HG03097 (cell line): ENCODE measurements around the gene SPATA24.
"Not testable (repeated sequence)": the region's sequence is repeated elsewhere in the genome, so short reads cannot be mapped to it uniquely, and the experiment has no call there.

ENCODE experiments used
- ATAC-seq: cut with Tn5 transposase; IDR thresholded peaks from one replicate; pipeline ENCODE4 v1.9.1; 2021; ENCODE audit not compliant: unreplicated experiment, low FRiP score

The SPATA24 gene, protein sequence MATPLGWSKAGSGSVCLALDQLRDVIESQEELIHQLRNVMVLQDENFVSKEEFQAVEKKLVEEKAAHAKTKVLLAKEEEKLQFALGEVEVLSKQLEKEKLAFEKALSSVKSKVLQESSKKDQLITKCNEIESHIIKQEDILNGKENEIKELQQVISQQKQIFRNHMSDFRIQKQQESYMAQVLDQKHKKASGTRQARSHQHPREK

GRCh38 chr5:139403787-139404483, at the start of gene SPATA24:
Gene SPATA24 (minus strand): TSS chr5:139404089. CDS start chr5:139404060, 29 bp downstream.
- ATAC-seq = peak; percentile 73

GRCh38 chr5:139451878-139452660, 48.2 kb upstream of the SPATA24 start:
- no peak for ATAC-seq

GRCh38 chr5:139451176-139451575, 47.3 kb upstream of the SPATA24 start:
- ATAC-seq = no peak

DNA sequence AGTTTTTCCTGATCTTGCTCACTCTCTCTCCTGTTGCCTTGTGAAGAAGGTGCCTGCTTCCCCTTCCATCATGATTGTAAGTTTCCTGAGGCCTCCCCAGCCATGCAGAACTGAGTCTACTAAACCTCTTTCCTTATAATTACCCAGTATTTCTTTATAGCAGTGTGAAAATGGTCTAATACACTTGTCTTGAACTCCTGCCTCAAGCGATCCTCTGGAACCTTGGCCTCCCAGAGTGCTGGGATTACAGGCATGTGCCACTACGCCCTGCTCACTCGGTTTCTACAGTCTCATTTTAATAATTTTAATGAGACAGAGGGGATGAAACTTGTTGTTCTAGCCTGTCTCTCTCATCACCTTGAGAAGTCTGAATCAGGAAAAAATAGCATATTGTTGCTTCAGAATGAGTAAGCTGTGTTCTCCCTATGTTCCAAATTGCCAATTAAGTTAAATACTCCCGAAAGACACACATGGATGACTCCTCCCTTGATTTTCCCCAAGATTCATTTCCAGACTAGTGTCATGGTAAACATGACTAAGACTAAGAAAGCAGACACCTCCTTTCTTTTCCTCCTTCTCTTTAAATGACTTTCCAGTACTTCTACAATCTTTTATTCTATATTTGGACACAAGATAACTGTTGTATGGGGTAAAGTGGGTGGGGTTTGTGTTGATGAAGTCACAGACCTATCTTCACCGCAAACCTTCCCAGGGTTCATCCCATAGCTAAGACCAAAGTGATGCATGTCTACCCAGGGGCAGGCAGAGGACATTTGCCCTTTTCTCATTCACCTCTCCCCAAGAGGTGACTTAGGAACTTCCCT, 43.3 kb upstream of the SPATA24 start:
- ATAC-seq = no peak

GRCh38 chr5:139445325-139446170, 41.7 kb upstream of the SPATA24 start:
- no peak for ATAC-seq

GRCh38 chr5:139443831-139444453, 40.1 kb upstream of the SPATA24 start:
- ATAC-seq = no peak

- not testable (repeated sequence) for ATAC-seq
These were observed 36.5 kb upstream of the SPATA24 start for GRCh38 chr5:139440416-139440815.

DNA sequence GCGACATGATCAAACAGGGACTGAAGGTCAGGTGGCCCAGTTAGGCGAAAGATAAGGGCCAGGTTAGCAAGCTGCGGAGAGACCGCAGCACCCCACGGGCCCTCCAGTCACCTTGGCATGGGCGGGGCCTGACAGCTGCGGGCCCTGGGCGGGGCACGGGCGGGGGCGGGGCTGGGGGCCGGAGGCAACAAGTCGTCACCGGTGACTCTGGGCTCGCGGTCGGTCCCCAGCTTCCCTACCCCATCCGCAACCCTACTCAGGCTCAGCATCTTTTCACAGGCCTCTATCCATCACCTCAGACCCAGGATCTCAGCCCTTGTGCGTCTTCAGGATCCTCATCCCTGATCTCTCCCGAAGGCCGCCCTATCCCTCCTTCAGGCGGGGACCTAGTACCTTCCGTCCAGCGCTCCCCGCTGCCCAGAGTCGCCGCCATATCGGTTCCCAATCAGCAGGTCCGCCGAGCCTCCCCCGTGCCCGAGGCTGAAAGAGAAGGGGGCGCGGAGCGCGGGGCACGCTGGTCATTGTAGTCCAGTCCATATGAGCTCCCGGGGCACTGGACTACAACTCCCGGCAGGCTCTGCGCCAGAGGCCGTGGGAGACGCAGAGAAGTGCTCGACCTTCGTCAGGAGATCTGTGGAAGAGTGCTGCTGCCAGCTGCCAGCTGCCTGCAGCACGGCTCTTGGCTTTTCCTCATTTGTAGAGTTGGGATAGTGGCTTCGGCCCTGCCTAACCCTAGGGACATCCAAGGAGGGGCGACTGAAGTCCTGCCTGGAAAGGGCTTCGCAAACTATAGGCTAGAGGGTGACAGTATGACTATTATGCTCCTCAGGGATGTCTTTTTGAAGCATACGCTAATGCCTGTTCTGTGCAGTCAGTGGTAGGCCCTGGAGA, 35.4 kb upstream of the SPATA24 start, which contains the start of gene DNAJC18:
DNAJC18 (minus strand) TSS at position 513 of the 891 bp plus-strand sequence; CDS start at position 433, 80 bp downstream.
- peak; percentile 82 for ATAC-seq

- no peak for ATAC-seq
These were observed 34.8 kb upstream of the SPATA24 start for GRCh38 chr5:139438707-139439012.

DNA sequence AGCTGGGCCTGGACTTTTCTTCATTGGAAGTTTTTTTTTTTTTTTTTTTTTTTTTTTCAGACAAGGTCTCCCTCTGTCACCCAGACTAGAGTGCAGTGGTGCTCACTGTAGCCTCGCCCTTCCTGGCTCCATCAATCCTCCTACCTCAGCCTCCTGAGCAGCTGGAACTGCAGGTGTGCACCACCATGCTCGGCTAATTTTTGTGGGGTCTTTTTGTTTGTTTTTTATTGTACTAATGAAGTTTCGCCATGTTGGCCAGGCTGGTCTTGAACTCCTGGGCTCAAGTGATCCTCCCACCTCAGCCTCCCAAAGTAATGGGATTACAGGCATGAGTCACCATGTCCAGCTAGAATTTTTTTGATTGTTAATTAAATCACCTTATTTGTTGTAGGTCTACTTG, 31.8 kb upstream of the SPATA24 start:
- ATAC-seq = no peak

- ATAC-seq = no peak
These were observed 27.8 kb upstream of the SPATA24 start for GRCh38 chr5:139431706-139432105.

DNA sequence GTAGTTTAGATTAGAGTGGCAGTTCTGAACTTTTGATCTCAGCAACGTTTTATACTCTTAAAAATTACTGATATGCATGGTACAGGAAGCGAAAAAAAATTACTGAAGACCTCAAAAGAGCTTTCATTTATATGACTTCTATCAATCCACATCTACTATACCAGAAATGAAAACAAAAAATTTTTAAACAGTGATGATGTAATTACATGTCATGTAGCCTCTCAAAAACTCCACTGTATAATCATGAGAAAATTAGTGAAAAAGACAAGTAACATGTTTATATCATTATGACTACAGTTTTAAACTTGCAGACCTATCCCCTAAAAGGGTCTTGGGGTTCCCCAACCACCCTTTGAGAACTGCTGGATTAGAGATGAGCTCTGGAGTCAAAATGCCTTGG, 26.1 kb upstream of the SPATA24 start:
- no peak for ATAC-seq

GRCh38 chr5:139426203-139426885, 22.5 kb upstream of the SPATA24 start:
- no peak for ATAC-seq

DNA sequence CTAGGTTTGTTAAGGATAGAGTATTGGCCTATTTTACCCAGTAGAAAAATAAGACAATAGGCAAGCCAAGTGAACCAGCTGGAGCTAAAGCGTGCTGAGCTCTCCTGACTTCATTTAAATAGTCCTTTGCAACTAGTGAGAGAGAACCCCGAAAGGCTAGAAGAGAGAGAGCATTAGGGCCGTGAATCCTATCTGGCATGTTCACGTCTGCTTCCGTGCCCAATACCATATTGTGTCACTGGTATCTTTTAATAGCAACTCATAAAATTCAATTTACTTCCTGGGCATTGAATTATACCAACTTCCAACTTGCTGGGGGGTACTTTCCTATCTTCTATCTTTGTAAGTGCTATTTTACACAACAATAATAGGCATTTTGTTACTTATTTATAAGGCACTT, 21.6 kb upstream of the SPATA24 start:
- no peak for ATAC-seq

- ATAC-seq = no peak
These were observed 18.5 kb upstream of the SPATA24 start for GRCh38 chr5:139422307-139422893.

DNA sequence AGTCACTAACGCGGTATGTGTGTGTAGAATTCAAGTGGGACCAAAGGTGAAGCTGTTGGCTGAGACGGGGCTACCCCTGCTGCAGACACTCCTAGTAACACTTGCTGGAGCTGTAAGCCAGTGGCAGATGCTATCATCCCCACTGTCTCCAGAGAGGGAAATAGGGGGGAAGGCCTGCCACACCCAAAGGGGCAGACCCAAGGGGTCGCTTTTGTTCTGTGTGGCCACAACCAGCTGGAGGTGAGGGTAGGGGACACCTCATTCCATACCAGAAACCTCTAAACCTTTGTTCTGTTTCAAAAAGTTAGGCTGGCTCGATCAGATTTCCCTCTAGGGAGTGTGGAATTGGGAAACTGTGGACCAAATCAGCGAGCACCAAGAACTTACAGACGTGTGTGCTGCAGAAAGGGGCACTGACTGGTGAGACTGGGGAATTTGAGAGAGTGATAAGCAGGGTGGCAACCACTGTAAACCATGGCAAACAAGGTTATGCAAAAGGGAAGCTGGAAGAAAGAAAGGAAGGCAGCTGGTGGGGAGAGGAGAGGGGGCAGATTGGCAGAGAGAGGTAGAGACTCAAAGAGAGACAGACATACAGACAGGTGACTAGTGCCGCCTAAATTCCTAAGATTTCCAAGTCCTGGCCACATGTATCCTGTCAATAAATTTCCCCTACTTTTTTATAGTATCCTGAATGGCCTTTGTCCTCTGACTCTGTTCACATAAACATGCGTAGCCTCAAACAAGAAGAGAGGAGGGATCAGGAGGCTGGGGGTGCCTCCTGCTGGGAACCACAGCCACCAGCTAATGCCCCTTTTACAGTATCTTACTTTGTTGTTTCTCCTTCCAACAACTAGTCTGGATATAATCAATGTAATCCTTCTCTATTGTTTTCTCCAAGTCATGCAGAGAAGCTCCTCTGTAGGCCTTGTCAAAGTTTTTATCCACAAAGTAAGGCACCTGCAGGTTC, 15.6 kb upstream of the SPATA24 start:
- ATAC-seq = no peak
